GM20431 (cell line): Measurements from ENCODE around the gene MAP2.
"Not testable (repeated sequence)": the region's sequence is repeated elsewhere in the genome, so short reads cannot be mapped to it uniquely, and the experiment has no call there.

ENCODE experiments used
- in situ Hi-C: fragments of 300-500 bp; cut with MseI, MboI; formaldehyde crosslinking; loops from one replicate; pipeline ENCODE4 v1.15.0; 2020; ENCODE audit warnings: low sequenced_read_pairs; ENCODE audit not compliant: unreplicated experiment

The MAP2 gene

DNA sequence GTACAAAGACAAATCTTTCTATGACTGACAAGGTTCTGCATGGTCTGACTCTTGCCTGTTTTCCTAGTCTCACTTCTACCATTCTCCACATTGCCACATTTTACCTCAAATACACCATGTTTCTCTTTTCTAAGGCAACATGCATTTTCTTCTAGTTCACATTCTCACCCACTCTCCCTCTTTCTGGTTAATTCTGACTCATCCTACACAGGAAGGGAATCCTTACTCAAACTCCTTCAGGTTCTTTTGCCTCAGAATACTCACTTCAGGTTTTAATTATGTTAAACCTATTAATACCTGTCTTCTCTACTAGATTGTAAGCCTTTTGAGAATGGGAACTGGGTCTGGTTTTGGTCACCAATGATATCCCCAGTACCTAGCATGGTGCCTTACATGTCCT, 47.2 kb downstream of the MAP2 start:
- in situ Hi-C loops = no loop called here

DNA sequence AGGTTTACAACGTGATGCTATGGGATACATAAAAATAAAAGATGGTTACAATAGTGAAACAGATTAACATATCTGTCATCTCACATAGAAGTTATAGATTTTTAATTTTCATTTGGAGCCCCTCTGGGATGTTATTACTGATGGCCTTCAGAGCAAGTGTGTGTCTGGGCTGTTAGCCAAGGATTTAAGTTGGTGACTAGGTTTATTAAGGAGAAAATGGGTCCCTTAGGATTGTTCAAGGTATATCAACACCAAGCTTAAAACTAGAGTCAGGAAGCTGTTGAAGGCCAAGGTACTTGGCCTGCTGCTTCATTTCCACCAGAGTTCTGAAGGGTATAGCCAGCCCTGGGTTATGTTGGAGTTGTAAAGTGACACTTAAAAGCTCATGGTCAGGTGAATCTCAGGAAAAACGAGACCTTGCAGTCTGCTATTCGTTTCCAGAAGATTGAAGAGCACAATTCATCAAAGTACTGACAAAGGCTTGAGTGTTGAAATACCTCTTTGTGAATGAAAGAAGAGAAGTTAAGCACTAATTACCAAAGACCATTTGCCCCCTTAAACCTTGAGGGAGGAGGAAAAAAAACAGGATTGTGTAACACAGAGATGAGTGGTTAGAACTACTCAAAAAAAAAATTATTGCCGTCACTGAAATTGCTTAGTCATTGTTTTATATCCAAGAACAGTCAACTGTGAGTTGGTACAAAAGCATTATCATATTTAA, 48.4 kb downstream of the MAP2 start:
- in situ Hi-C loops = no loop called here

DNA sequence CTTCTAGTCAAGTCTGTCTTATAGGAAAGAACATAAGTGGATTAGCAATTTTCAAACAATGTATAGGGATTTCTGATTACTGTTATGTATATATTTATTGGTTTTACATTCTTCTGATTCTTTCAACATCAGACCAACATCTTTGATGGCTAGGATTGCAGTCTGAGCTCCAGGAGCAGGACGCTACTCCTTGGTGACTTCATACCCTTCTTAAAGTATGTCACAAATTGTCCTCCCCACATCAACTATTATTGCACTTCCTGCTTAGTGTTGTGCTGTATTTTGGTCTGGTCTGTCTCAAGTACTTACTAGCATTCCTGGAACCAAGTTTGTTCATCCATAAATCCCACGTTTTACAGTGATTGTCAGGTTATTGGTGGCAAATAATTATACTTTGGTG, 49.0 kb downstream of the MAP2 start:
- in situ Hi-C loops = no loop called here

DNA sequence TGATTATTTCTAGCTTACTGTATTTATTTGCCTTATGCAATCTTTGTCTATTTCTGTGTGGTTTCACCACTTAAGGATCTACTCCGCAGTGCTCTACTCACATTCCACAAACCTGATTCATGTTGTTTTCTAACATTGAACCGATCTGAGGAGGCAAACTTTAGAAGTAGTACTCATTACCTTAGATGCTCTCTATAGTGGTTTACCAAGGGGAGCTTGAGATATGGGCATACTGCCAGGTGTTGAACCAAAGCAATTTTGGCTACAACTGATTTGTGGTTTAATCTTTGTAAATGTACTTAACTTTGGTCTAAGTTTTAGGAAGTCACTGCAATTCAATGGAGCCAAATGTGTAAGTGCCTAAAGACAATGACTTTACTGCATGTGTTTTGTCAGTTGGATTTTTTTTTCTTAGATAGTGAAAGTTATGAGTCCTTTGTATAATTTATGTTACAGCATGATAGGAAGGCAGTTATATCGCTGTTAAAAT, 50.1 kb downstream of the MAP2 start:
- in situ Hi-C loops = no loop called here

DNA sequence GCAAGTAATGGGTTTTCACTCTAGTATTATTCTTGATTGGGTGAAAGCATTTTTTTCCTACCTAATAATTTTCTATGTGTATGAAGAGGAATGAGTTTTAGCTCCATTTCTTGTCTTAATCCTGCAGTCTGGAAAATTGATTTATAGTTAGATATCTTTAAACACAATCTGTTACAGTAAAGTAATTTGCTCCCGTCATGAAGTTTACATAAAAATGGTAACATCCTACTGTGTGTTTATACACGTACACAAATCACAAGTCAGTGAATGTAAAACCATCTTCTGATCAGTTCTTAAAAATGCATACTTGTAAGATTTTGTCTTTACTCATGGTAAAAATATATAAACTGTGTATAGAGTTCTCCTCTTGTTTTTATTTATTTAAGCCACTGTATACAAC, 51.1 kb downstream of the MAP2 start:
- in situ Hi-C loops = no loop called here

DNA sequence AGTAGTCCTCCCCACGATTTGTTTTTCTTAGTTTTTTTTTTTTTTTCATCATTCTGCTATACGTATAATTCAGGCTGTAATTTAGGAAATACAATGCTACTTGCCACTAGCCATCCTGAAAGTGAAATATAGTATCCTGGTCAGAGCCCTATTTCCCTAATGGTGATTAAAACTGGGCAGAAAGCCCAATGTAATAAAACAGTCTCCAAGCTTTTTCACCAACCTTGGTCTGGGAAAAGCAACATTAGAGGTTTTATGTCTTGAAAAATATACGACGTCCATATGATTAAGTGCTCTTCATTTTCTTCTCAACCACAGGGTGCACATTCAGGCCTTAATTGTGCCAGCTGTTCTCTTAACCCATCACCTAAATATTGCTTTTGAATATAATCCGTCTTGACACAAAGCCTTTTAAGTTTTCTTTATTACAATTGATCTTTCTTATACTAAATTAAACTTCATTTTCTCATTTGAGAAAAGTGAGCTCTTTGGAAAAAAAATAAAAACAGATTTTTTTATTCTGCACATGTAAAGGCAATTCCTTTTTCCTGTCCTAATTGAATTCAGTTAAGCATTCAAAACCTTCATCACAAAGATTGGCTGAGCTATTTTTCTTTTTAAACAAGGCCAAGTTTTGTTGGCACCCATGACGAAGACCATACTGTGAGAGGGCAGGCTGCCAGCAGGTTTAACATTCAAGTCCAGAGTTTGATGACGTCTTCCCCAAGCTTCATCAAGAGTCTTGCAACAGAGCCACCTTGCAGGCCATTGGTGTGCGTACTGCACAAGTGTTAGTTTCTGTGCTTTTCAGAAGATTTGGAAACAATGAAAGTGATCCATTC, 52.7 kb downstream of the MAP2 start:
- in situ Hi-C loops = no loop called here

DNA sequence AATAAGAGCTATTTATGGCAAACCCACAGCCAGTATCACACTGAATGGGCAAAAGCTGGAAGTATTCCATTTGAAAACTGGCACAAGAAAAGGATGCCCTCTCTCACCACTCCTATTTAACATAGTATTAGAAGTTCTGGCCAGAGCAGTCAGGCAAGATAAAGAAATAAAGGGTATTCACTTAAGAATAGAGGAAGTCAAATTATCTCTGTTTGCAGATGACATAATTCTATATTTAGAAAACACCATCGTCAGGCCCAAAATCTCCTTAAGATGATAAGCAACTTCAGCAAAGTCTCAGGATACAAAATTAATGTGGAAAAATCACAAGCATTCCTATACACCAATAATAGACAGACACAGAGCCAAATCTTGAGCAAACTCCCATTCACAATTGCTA, 68.4 kb downstream of the MAP2 start:
- in situ Hi-C loops = not testable (repeated sequence)

DNA sequence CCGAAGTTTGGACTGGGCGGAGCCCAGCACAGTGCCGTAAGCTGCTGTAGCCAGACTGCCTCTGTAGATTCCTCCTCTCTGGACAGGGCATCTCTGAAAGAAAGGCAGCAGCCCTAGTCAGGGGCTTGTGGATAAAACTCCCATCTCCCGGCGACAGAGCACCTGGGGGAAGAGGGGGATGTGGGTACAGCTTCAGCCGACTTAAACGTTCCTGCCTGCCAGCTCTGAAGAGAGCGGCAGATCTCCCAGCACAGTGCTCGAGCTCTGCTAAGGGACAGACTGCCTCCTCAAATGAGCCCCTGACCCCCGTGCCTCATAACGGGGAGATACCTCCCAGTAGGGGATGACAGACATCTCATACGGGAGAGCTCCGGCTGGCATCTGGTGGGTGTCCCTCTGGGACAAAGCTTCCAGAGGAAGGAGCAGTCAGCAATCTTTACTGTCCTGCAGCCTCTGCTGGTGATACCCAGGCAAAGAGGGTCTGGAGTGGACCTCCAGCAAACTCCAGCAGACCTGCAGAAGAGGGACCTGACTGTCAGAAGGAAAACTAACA, 71.3 kb downstream of the MAP2 start:
- in situ Hi-C loops = not testable (repeated sequence)

DNA sequence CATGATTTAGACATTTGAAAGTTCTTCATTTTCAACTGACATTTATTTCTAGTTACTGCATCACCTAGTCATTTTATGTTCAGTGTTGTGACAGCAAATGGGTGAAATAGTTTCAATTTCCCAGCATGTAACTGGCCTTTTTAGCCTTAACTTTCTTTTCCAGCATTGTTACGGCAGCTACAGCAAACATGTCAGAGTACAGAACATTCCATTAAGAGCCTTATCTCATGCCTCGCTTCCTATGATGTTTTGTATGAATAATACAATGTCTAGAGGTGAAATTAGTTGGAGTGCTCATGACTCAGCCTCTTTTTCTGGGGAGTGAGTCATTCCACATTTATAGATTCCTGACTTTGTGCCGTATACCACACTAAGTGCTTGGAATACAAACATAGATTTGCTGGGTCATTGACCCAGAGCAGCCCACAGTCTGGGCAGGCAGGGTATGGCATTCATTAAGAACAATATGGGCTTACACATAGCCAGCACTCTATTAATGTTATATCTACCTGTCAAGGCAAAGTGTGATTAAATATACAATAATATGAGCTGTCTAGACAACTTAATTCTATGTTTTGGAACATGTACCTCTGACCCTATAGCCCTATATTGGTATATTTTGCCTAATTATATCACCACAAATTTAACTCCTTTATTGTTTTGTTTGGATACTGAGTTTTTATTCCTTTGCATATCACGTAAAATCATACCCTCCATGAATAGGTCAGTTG, 72.2 kb downstream of the MAP2 start:
- in situ Hi-C loops = no loop called here

DNA sequence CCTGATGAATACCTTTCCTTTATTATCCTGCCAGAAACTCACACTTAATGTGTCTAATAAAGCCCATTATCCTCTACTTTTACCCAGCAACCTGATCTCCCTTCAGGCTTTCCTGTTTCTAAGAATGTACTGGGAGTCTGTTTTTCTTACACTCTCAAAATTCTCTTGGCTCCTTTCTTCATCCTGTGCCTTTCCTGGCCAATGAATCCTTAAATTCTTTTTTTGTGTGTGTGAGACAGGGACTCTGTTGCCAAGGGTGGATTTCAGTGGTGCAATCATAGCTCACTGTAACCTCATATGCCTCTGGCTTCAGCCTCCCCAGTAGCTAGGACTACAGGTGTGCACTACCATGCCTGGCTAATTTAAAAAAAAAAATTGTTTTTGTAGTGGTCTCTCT, 72.7 kb downstream of the MAP2 start:
- in situ Hi-C loops = no loop called here

DNA sequence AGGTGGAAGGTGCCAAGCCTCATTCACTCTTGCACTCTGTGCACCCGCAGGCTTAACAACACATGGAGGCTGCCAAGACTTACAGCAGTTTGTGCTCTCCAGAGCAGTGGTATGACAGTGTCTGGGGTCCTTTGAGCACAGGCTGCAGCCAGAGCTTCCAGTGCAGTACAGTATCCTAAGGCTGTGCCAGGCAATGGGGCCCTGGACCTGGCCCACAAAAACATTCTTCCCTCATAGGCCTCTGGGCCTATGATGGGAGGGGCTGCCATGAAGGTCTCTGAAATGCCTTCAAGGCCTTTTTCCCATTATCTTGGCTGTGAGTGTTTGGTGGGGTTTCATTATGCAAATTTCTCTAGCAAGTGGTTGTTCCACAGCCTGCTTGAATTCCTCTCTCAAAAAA, 74.8 kb downstream of the MAP2 start:
- in situ Hi-C loops = no loop called here

DNA sequence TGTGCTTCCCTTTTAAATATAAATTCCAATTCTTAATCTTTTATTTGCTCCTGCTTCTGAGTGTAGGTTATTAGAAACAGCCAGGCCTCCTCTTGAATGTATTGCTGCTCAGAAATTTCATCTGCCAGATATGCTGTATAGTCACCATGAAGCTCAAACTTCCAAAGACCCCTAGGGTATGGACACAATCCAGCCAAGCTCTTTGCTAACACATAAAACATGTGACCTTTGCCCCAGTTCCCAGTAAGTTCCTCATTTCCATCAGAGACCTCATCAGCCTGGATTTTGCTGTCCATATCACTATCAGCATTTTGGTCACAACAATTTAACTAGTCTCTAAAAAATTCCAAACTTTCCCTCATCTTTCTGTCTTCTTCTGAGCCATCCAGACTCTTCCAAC, 75.2 kb downstream of the MAP2 start:
- in situ Hi-C loops = no loop called here

DNA sequence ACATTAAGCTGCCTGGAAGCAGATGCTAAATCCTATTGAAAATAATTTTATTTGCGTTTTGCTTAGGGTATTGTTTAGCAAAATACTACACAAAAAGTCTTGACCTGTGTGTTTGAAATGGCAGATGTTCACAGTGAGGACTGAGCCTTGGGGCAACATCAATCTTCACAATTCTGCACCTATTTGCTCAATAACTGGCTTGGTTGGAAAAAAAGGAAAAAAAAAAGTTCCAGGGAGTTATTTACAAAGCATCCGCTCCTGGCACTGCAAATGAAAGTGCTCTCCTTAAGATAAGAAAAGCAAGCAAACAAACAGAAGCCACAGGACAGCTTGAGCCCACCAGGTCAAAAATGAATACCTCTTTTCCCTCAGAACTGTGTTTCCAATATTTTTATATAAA, 77.7 kb downstream of the MAP2 start:
- in situ Hi-C loops = no loop called here

DNA sequence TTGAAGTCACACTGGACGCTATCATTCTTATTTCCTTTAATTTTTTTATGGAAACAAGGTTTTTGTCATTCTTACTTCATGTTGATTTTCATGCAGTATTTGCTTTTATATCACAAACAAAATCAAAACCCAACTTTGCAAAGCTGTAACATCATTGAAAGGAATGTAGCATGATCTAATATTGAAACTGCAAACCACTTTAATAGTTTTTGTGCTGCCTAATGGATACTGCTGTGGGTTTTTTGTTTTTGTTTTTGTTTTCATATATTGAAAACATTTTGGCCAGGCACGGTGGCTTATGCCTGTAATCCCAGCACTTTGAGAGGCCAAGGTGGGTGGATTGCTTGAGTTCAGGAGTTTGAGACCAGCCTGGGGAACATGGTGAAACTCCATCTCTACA, 81.6 kb downstream of the MAP2 start:
- in situ Hi-C loops = no loop called here

DNA sequence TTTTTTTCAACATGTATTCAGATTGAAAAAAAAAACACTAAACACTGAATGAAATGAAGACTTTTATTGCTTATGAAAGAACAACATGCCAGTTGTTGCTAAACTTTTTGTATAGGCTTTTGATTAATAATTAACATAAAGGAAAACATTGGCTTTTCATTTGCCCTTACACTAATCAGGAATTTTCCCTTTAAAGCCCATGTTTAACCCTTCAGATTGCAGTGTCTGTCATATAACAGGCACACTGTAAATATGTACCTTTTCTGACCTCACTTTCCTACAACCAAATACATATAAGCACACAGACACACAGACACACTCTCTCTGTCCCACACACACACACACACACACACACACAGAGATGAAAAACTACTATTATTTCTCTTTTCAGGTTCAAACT, 84.4 kb downstream of the MAP2 start:
- in situ Hi-C loops = no loop called here

DNA sequence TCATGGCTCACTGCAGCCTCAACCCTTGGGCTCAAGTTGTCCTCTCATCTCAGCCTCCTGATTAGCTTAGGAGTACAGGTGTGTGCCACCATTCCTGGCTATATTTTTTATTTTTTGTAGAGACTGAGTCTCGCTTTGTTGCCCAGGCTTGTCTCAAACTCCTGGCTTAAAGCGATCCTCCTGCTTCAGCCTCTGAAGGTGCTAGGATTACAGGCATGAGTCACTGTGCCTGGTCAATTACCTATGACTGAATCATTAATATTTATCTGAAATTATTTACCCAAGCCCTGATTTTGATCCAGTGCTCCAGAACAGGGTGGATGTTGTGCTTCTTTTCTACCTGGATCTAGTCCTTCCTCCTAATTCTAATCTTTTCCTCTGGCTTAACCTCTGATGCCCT, 87.8 kb downstream of the MAP2 start:
- in situ Hi-C loops = no loop called here

DNA sequence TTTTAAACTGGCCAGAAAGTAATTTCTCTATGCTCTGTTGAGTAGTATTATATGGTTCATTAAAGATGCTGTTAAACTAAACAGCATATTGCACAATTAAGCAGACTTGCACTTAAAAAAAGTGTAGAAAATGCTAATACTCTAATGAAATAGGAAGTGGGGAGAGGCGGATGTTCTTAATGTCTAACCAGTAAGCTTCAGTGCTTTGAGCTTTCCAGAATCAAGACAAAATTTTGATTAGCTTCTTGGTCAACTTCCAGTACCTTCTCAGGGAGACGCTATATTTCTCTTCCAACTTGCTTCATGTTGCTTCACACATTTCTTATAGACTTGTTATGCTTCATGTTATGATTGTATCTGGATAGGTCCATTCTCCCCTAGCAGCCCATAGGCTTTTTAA, 89.1 kb downstream of the MAP2 start:
- in situ Hi-C loops = no loop called here

DNA sequence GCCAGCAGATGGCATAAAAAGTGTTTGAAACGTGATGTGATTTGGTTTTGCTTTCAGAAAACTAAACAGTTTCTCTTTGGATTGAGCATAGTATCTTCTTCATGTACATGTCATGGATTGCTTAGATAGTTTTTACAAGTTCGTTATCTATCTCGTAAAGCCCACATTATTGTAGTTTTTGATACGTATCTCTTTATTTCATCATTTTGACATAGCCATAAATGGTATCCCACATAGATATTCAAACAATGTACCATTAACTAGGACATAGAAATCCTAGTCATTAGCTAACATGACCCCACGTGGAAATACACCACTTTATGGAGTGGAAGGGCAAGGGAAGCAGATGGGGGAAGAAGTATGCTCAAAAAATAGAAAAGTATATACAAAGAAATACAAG, 93.6 kb downstream of the MAP2 start:
- in situ Hi-C loops = no loop called here

DNA sequence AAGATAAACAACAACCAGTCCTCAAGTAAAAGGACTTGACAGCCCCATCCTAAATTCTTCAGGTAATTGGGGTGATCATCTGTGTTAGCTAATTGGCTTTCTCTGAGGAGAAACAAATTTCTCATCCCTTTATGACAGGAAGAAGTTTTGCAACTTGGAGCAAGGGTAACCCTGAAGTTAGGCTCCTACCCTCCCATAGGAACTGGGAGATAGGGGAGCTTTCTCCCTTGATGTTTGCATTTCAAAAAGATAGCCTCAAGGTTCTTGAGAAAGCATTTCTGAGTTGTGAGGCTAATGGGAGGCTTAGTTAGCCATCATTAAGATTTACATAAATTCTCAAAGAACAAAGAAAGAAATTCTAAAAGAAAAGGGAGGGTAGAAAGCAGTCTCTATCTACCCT, 95.4 kb downstream of the MAP2 start:
- in situ Hi-C loops = no loop called here

DNA sequence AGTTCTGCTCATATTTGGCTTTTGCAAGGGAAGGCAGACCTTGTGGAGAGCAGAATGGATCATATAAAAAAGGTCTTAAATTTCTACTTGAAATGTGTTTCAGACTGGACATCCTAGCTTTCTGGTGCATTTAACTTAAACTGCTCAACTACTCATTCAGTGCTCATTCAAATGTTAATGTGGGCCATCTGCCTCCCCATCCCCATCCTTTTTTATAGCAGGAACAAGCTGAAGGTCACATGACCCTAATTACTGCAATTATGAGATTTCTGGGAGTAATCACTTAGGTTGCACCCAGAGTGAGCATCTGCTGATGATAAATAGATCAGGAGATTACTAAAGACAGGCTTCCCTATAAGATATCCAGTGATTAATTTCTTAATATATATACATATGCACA, 96.1 kb downstream of the MAP2 start:
- in situ Hi-C loops = no loop called here
